ENCODE measurements around the gene ZNF511. TPM values are rescaled to one million over a fixed set of nuclear protein-coding genes. Genes with fewer than 3 reads are reported as not detected.
A peak's percentile ranks its signal among the peaks of the same experiment; 100 is the strongest.
"Not testable (repeated sequence)": the region's sequence is repeated elsewhere in the genome, so short reads cannot be mapped to it uniquely, and the experiment has no call there.

ZNF511 gene
- total RNA-seq, 1 experiment from 2014 or later: 80.3 TPM

GRCh38 chr10:133314911-133315310 lies 6.2 kb downstream of the ZNF511 start:
- DNase-seq (ENCODE audit: low spot score): no peak

DNA sequence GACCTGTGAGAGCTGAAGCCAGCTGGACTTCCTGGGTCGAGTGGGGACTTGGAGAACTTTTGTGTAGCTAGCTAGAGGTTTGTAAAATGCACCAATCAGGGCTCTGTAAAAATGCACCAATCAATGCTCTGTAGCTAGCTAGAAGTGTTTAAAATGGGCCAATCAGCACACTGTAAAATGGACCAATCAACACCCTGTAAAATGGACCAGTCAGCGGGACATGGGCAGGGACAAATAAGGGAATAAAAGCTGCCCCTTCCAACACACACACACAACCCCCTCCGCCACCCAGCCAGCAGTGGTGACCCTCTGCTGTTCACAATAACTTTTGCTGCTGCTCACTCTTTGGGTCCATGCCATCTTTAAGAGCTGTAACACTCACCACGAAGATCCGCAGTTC lies 7.1 kb downstream of the ZNF511 start:
- DNase-seq (ENCODE audit: low spot score): peak; percentile 28

DNA sequence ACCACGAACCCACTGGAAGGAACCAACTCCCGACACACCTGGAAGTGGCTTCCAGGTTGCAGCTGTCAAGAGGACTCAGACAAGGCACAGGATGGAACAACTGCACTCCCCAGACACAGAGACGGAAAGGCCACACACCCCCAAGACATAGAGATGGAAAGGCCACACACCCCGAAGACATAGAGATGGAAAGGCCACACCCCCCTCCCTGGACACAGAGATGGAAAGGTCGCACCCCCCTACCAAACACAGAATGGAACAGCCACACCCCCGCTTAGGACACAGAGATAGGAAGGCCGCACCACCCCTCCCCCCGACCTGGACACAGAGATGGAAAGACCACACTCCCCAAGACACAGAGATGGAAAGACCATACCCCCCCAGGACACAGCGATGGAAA lies 7.6 kb downstream of the ZNF511 start:
- DNase-seq (ENCODE audit: low spot score): no peak

- DNase-seq (ENCODE audit: low spot score): no peak
Observed at GRCh38 chr10:133316732-133317131, 8.0 kb downstream of the ZNF511 start.

GRCh38 chr10:133318494-133319127 lies 9.9 kb downstream of the ZNF511 start:
- DNase-seq (ENCODE audit: low spot score): peak; percentile 42

GRCh38 chr10:133320852-133321422 lies 12.2 kb downstream of the ZNF511 start:
- not testable (repeated sequence) for DNase-seq (ENCODE audit: low spot score)

DNA sequence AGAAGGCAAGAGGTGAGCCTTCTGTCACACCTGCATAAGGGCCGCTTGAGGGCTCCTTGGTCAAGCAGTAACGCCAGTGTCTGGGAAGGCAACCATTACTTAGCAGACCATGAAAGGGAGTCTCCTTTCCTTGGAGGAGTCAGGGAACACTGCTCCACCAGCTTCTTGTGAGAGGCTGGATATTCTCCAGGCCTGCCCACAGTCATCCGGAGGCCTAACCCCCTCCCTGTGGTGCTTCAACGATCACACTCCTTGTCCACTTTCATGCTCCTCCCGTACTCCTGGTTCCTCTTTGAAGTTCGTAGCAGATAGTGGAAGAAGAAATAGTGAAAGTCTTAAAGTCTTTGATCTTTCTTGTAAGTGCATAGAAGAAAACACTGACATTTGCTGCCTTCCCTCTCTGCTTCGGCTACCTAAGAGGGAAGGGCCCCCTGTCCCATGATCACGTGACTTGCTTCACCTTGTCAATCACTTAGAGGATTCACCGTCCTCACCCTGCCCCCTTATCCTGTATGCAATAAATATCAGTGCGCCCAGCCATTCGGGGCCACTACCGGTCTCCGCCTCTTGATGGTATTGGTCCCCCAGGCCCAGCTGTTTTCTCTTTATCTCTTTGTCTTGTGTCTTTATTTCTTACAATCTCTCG lies 13.5 kb downstream of the ZNF511 start:
- not testable (repeated sequence) for DNase-seq (ENCODE audit: low spot score)

DNA sequence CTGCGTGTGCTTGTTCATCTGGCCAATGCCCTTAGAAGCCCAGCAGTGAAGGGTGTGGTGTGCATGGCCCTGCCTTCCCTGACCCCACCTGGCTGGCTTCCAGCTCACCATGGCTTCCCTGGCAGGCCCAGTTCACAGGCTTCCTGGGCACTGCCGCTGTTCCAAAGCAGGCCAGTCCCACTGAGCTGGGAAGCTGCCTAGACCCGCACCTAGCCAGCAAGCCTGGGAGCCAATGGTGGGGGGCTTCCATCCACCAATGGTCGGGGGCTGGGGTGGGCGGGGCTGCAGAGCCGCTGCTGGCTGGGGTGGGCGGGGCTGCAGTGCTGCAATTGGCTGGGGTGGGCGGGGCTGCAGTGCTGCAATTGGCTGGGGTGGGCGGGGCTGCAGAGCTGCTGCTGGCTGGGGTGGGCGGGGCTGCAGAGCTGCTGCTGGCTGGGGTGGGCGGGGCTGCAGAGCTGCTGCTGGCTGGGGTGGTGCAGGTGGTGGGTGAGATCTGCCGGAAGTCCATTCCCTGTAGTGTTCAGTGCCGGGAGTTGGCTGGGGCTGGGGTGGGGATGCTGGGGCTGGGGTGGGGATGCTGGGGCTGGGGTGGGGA lies 15.6 kb downstream of the ZNF511 start:
- peak; percentile 78 for DNase-seq (ENCODE audit: low spot score)

GRCh38 chr10:133324857-133325260 lies 16.1 kb downstream of the ZNF511 start:
- no peak for DNase-seq (ENCODE audit: low spot score)

GRCh38 chr10:133325440-133326222 lies 16.9 kb downstream of the ZNF511 start:
- no peak for DNase-seq (ENCODE audit: low spot score)

- DNase-seq (ENCODE audit: low spot score): no peak
Observed at GRCh38 chr10:133326223-133326551, 17.5 kb downstream of the ZNF511 start.

DNA sequence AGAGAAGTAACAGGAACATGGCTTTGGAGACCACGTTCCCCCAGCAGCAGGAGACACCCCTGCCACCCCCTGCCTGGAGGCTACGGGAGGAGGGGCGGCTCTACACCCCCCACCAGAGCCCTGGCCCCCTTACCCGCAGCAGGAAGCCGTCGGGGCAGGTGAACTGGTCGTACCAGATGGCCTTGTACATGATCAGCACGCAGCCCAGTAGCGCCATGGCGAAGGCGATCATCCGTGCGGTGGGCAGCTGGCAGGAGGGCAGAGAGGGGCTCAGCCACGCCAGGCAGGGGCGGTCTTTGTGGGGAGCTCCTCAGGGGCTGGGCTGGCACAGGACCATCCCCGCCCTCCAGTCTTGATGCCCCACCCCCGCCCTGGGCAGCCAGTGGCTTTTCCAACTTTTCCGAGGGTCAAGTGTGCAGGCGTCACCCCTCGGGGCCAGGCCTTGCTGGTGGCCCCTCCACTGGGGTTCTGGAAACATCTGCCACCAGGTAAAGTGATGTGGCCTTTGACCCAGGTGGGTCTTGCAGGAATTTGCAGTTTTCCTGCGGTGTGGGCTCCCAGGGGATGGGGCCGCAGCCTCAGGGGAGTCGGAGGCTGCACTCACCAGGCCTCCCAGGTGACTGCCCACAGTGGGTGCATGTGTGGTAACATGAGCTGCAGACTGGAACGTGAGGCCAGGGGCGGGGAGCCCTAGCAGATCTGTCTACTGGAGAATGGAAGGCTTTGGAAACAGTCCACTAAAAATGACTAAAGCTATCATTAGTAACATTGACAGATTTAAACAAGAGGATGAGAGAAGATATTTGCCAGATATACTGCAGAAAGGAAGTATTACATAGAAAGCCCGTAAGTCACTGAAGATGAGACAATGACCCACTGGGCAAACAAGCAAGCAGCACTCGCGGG lies 18.3 kb downstream of the ZNF511 start:
- DNase-seq (ENCODE audit: low spot score): no peak

- DNase-seq (ENCODE audit: low spot score): no peak
Observed at GRCh38 chr10:133327651-133328357, 19.1 kb downstream of the ZNF511 start.

DNA sequence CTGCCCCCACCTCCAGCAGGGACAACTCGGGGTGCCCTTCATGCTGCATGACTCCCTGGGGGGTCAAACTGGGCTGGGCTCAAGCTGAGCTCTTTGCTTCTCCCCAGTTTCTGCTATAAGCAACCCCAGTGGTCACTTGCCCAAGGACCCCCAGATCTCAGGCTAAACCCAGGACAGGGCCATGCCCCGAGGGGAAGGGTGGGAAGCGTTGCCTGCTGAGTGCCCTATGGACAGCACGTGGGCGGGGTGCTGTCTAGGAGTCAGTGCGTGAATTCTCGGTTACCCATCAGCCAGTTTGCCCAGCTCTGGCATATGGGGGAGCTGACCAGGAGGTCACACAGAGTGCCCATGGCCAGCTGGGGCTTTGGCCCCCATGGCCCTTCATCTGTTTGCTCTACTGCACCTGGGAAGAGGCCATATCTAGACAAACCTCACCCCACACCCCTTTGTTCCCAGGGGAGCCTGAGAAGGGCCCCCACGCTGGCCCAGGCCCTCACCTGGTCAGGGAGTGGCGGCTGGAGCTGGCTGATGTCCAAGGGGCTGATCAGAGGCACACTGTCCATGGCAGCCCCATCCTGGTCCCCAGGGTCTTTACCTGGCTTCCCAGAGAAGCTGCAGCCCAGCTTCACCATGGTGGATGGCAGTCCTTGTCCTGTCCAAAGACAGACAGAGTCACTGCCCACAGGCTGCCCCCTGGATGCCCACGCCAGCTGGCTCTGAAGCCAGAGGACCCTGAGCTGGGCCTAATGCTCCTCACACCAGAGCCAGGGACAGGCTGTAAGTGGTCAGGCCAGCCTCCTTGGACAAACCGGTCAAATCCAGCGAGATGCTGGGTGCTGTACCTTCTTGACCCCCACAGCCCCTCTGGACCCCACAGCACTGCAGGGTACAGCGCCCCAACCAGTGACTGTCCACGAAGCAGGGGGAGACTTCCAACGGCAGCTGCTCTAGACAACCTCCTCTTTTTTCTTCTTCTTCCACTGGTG lies 19.9 kb downstream of the ZNF511 start:
- DNase-seq (ENCODE audit: low spot score): no peak

DNA sequence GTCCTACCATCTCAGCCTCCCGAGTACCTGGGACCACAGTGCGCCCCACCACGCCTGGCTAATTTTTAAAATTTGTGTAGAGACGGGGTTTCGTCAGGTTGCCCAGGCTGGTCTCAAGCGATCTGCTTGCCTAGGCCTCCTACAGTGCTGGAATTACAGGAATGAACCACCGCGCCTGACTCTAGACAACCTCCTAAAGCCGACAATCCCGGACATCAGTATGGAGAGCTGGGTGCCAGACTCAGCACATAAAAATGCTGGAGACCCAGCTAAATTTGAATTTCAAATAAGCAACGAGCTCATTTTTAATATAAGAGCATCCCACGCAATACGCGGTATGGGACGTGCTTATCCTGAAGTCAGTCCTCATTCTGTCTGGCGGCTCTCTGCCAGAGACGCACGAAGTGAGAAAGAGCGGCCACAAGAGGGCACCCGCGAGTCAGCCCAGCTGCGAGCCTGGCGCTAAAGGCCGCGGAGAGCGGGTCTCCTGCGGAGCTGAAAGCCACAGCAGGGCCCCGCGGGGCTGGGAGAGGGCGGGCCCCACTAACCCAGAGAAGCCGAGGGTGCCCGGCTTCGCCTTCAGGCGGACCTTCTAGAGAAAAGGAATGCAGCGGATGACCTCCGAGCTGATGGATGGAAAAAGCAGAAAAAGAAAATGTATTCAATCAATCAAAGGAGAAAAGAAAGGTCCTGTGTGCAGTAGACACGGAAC lies 20.9 kb downstream of the ZNF511 start:
- DNase-seq (ENCODE audit: low spot score): peak; percentile 90

DNA sequence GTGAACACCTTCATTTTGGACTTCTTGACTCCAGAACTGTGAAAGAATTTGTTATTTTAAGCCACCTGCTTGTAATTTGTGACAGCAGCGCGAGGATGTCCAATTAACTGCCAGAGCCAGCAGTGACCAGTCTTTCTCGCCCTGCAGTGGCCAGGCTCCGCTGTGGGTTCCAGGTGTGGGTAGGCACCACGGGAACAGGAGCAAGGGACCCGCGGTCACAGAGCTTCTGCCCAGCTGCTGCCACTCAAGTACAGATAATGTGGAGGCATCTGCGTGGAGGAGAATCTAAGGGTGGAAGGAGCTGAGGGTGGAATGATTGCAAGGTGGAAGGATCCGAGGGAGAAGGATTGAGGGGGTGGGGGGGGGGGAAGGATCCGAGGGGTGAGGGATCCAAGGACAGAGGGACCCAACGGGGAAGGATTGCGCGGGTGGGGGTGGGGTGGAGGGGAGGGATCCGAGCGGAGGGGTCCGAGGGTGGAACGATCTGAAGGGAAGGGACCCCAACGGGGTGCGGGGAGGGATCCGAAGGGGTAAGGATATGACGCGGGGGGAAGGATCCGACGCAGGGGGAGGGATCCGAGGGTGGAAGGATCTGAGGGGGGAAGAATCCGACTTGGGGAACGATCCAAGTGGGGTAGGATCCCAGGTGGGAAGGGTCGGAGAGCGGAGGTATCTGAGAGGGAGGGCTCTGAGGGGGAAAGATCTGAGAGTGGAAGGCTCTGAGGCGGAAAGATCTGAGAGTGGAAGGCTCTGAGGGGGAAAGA lies 24.4 kb downstream of the ZNF511 start:
- no peak for DNase-seq (ENCODE audit: low spot score)

GRCh38 chr10:133334503-133335245 lies 26.0 kb downstream of the ZNF511 start:
- no peak for DNase-seq (ENCODE audit: low spot score)

Measured in HT-29 (cell line).